Breast epithelium (tissue), 4 donors: ENCODE results near the gene DLEC1. TPM values are rescaled to one million over a fixed set of nuclear protein-coding genes. Genes with fewer than 3 reads are reported as not detected.

ENCODE experiments used
- DNase-seq, 2 donors: peaks; one replicate each; pipeline ENCODE4 v3.0.0-alpha.2; 2019; ENCODE audit warnings: low spot score in 2 of 2
- H3K27ac ChIP-seq, 2 donors: fragments of 200-600 bp; sonication (generic) in 1 of 2; one replicate each; pipeline ENCODE4 v1.5.1; 2016 to 2019; ENCODE audit warnings: mild to moderate bottlenecking in 1 of 2
- H3K27me3 ChIP-seq, 2 donors: fragments of 200-600 bp; sonication (generic) in 1 of 2; one replicate each; pipeline versions ENCODE4 v1.5.1 to v1.6.0; 2017 to 2019; ENCODE audit warnings: control low read depth in 1 of 2, mild to moderate bottlenecking in 1 of 2
- H3K36me3 ChIP-seq: fragments of 200-600 bp; one replicate; pipeline ENCODE4 v1.5.1; 2019
- H3K4me1 ChIP-seq, 2 donors: fragments of 200-600 bp; sonication (generic); one replicate each; pipeline ENCODE4 v1.5.1; 2016 to 2019; ENCODE audit warnings: control low read depth in 1 of 2
- H3K4me3 ChIP-seq, 3 donors: fragments of 200-600 bp; sonication (generic); 1 replicate in 2 of 3; 2 replicates in 1 of 3; pipeline ENCODE4 v1.5.1; 2016 to 2019; ENCODE audit warnings: mild to moderate bottlenecking in 3 of 3, moderate library complexity in 2 of 3
- H3K9me3 ChIP-seq, 2 donors: fragments of 200-600 bp; sonication (generic) in 1 of 2; one replicate each; pipeline ENCODE4 v1.5.1; 2016 to 2019; ENCODE audit warnings: control low read depth in 1 of 2
- POLR2A ChIP-seq: fragments of 450-650 bp; IDR thresholded peaks from one replicate; pipeline ENCODE4 v1.6.1; 2016; ENCODE audit warnings: antibody characterized with exemption, mild to moderate bottlenecking, moderate library complexity
- POLR2AphosphoS5 ChIP-seq, 3 donors: sonication (generic); formaldehyde crosslinking; IDR thresholded peaks; one replicate each; pipeline ENCODE4 v1.6.1; 2017; ENCODE audit warnings: antibody characterized with exemption in 3 of 3
- intact Hi-C: fragments of 100-400 bp; cut with DNase I; formaldehyde crosslinking; loops from one replicate; pipeline ENCODE4 v1.15.1; 2023; ENCODE audit warnings: low total_unique reads
- total RNA-seq, 3 donors: library from RNA; depleted of rRNA; stranded (reverse); fragments of >200 nt; gene quantifications; one replicate each; pipeline ENCODE4 v1.1.0, GENCODE V29; 2016
- TF ChIP-seq, protein P1 (sequence below), 3 donors: fragments of 450-650 bp; IDR thresholded peaks; one replicate each; pipeline ENCODE4 v1.5.1; 2016 to 2017; ENCODE audit warnings: antibody characterized with exemption in 3 of 3, mild to moderate bottlenecking in 3 of 3, moderate library complexity in 3 of 3

DLEC1 gene
- total RNA-seq, 3 donors from 2014 or later = 0.98 to 2.0 (median 1.1) TPM

- Histone ChIP-seq H3K36me3 (no peaks in the 10 kb centered on the region), H3K4me1 (no peaks in the 10 kb centered on the region), H3K9me3 (no peaks in the 10 kb centered on the region), H3K27ac (no peak overlapping the region), H3K4me3 (no peak overlapping the region), H3K27me3 (no peaks in the 10 kb centered on the region)
- intact Hi-C loops = no loop called here
- DNase-seq = peak in 1 of 2 donors; percentile 38
- no peak for TF ChIP-seq POLR2A
- no peak for TF ChIP-seq POLR2AphosphoS5 (IDR thresholded peaks at IDR 0.05)
- TF ChIP-seq, protein P1, sequence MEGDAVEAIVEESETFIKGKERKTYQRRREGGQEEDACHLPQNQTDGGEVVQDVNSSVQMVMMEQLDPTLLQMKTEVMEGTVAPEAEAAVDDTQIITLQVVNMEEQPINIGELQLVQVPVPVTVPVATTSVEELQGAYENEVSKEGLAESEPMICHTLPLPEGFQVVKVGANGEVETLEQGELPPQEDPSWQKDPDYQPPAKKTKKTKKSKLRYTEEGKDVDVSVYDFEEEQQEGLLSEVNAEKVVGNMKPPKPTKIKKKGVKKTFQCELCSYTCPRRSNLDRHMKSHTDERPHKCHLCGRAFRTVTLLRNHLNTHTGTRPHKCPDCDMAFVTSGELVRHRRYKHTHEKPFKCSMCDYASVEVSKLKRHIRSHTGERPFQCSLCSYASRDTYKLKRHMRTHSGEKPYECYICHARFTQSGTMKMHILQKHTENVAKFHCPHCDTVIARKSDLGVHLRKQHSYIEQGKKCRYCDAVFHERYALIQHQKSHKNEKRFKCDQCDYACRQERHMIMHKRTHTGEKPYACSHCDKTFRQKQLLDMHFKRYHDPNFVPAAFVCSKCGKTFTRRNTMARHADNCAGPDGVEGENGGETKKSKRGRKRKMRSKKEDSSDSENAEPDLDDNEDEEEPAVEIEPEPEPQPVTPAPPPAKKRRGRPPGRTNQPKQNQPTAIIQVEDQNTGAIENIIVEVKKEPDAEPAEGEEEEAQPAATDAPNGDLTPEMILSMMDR (IDR thresholded peaks at IDR 0.05) = no peak
Measured at GRCh38 chr3:38114052-38114874, 75.3 kb downstream of the DLEC1 start.

- no peak overlapping the region for H3K4me3 ChIP-seq
- no peaks in the 10 kb centered on the region for H3K36me3 ChIP-seq
- no peak overlapping the region for H3K27ac ChIP-seq
- H3K9me3 ChIP-seq = no peaks in the 10 kb centered on the region
- H3K27me3 ChIP-seq = no peaks in the 10 kb centered on the region
- H3K4me1 ChIP-seq = no peaks in the 10 kb centered on the region
- intact Hi-C loops = no loop called here
- DNase-seq = peak in 1 of 2 donors; percentile 37
- TF ChIP-seq, protein P1 (IDR thresholded peaks at IDR 0.05) = no peak
Measured at GRCh38 chr3:38114875-38115644, 76.1 kb downstream of the DLEC1 start.

DNA sequence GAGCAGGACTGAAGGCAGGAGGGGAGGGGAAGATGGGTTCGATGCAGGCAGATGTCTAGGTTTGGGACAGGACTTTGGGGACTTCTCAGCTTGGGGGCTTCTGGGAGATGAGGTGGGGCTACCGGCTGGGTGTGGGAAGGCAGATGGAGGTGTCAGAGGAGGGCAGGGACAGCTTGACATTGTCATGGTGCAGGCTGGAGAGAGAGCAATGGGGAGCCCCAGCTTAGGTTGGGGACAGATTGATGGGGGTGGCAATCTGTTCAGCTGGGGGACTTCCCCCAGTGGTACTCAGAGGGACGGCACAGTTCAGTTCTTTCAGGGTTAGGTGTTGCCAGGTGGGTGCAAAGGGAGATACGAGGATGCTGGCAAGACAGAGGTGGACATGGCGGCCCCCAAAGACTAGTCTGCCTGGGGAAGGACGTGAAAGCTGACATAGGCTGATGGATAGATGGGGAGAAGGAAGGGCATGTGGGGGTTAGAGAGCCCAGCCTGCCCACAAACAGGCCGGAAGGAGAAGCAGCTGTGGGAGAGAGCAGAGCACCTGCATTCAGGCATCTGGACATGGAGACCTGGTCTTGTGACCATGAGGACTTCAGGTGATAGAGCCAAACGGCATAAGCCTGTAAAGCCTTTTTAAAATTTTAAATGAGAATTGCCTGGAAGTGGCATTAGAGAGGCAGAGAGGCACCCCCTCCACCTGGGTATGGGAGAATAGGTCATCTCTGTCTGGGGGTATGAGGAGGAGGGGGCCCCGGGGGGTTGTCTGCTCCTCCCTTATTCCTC lies 76.8 kb downstream of the DLEC1 start:
- H3K36me3 ChIP-seq = no peaks in the 10 kb centered on the region
- H3K27ac ChIP-seq = no peak overlapping the region
- DNase-seq = peak in 1 of 2 donors; percentile 31
- intact Hi-C loops = no loop called here
- H3K9me3 ChIP-seq = no peaks in the 10 kb centered on the region
- no peak overlapping the region for H3K4me3 ChIP-seq
- TF ChIP-seq POLR2AphosphoS5 (IDR thresholded peaks at IDR 0.05) (no peak), POLR2A (no peak)
- TF ChIP-seq, protein P1 (IDR thresholded peaks at IDR 0.05) = no peak
- H3K27me3 ChIP-seq = no peaks in the 10 kb centered on the region
- H3K4me1 ChIP-seq = no peaks in the 10 kb centered on the region

- no peaks in the 10 kb centered on the region for H3K36me3 ChIP-seq
- H3K9me3 ChIP-seq = no peaks in the 10 kb centered on the region
- no peak overlapping the region for H3K4me3 ChIP-seq
- no peaks in the 10 kb centered on the region for H3K27me3 ChIP-seq
- no peak overlapping the region for H3K27ac ChIP-seq
- no peak for TF ChIP-seq POLR2AphosphoS5 (IDR thresholded peaks at IDR 0.05)
- TF ChIP-seq, protein P1 (IDR thresholded peaks at IDR 0.05) = no peak
- no peak for TF ChIP-seq POLR2A
- intact Hi-C loops = no loop called here
- DNase-seq = peak in 1 of 2 donors; percentile 49
- no peaks in the 10 kb centered on the region for H3K4me1 ChIP-seq
Measured at GRCh38 chr3:38116471-38117162, 77.6 kb downstream of the DLEC1 start.
